ENCODE measurements around the gene CD1B.
A peak's percentile ranks its signal among the peaks of the same experiment; 100 is the strongest.

The CD1B gene

DNA sequence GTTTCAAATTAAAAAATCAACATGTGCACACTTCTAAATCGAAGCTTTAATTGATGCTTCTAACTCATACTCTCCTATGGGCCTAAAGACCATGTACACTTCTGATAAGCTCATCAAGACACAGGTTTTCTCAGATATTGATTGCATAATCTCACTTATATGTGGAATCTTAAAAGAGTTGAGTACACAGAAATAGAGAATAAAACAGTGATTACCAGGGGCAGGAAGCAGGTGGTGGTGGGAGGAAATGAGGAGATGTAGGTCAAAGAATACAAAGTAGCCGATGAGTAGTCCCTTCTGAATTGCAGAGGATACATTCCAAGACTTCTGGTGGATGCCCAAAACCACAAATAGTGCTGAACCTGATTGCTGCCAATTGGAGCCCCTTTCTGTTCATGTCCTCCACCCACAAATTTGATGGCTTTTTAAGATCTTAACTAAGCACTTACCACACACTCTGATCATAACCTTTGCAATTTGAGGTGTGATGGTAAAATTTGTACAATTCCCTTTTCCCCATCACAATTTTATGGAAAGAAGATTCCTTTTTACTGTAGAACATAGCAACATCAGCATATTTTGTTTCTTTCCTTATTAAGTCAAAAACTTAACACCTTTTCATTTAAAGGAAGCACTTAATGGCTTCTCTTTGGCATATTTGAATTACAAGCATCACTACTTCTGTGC lies 3.3 kb upstream of the CD1B start:
- no peak overlapping the region for H3K4me3 ChIP-seq (ENCODE audit: control insufficient read depth, low read depth, low read length)
- no peak for DNase-seq (ENCODE audit: low read depth)
- TF ChIP-seq, protein P1, sequence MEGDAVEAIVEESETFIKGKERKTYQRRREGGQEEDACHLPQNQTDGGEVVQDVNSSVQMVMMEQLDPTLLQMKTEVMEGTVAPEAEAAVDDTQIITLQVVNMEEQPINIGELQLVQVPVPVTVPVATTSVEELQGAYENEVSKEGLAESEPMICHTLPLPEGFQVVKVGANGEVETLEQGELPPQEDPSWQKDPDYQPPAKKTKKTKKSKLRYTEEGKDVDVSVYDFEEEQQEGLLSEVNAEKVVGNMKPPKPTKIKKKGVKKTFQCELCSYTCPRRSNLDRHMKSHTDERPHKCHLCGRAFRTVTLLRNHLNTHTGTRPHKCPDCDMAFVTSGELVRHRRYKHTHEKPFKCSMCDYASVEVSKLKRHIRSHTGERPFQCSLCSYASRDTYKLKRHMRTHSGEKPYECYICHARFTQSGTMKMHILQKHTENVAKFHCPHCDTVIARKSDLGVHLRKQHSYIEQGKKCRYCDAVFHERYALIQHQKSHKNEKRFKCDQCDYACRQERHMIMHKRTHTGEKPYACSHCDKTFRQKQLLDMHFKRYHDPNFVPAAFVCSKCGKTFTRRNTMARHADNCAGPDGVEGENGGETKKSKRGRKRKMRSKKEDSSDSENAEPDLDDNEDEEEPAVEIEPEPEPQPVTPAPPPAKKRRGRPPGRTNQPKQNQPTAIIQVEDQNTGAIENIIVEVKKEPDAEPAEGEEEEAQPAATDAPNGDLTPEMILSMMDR (IDR thresholded peaks at IDR 0.05; ENCODE audit: control insufficient read depth, insufficient read depth, low read depth, low read length, missing control alignments) = no peak

DNA sequence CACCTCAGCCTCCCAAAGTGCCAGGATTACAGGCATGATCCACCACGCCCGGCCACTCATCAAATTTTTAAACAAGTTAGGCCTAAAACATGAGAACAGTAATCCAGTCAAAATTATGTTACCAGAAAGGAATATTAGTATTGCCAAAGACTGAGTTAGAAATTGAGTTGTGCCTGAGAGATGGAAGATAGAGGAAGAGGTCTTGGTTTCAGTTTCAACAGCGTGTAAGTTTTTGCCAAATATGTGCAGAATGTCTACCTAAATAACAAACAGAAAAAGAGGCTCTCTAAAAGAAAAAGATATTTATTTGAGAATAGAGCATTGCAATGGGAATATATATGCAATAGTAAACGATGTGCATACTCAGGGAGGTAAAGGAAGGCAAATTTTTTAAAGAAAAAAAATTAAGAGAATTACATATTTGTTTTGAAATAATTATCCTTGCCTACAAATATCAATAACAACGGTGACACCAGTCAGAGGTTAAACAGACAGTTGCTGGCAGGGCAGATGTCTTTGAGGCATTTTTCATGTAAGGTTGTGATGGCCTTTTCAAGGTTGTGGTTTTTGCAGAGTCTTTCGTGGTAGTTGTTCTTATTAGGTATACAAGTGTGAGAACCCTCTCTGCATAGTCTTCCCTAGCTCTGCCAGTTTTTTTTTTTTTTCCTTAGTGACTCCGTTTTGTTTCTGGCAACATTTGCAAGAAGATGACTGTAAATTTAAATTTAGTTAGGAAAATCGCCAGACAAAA lies 2.2 kb upstream of the CD1B start:
- TF ChIP-seq, protein P1 (IDR thresholded peaks at IDR 0.05; ENCODE audit: control insufficient read depth, insufficient read depth, low read depth, low read length, missing control alignments) = no peak
- H3K4me3 ChIP-seq (ENCODE audit: control insufficient read depth, low read depth, low read length) = no peak overlapping the region
- DNase-seq (ENCODE audit: low read depth) = no peak

- H3K4me3 ChIP-seq (ENCODE audit: control insufficient read depth, low read depth, low read length) = no peak overlapping the region
- no peak for DNase-seq (ENCODE audit: low read depth)
- TF ChIP-seq, protein P1 (IDR thresholded peaks at IDR 0.05; ENCODE audit: control insufficient read depth, insufficient read depth, low read depth, low read length, missing control alignments) = no peak
Observed at GRCh38 chr1:158331106-158331425, 265 bp downstream of the CD1B start.

DNA sequence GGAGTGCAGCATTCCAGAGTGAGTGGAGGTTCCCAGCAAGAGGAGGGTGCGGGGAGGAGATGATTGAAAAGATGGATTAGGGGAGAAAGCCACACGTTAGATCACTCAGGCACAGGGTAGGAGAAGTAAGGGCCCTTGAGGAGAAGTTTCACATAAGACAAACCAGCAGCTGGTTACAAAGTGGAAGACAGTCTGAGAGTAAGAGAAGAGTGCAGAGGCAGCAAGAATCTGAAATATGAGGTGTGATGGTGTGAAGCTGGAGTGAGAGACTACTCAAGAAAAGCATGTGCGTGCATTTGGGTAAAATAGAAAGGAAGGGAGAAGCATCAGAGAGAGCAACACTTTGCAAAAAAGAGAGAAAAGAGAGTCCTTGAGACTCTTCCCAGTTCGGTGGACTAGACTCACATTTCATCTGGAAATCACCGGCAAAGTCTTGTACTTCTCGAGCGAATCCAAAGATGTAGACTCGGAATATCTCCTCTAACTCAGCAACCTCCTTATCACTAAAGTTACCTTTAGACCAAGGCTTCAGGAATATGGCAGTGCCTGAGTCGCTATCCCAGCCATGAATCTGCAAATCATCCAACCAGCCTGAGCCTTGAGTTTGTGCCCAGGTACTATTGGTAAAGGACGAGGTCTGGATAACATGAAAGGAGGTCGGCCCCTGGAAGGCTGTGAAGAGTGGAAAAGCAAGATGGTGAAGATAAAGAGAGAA lies 783 bp downstream of the CD1B start:
- no peak for DNase-seq (ENCODE audit: low read depth)
- no peak overlapping the region for H3K4me3 ChIP-seq (ENCODE audit: control insufficient read depth, low read depth, low read length)
- TF ChIP-seq, protein P1 (IDR thresholded peaks at IDR 0.05; ENCODE audit: control insufficient read depth, insufficient read depth, low read depth, low read length, missing control alignments) = no peak

DNA sequence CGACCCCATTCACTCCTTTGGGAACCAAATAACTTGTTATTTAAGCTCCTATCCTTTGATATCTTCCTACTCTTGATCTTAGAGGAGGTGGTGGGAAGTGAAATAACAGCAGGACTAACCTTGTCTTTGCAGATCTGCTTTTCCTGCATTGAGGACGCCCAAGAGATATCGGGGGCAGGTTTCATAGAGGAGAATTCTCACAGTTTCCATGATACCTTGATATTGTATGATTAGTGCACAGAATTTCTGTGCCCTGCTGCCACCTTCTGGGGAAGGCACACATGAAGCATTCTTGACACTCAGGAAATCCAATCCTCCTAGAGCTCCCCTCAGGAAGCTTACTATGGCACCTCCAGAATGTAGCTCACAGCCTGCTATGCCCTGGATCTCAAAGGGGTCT lies 1.6 kb downstream of the CD1B start:
- DNase-seq (ENCODE audit: low read depth) = no peak
- H3K4me3 ChIP-seq (ENCODE audit: control insufficient read depth, low read depth, low read length) = no peak overlapping the region
- TF ChIP-seq, protein P1 (IDR thresholded peaks at IDR 0.05; ENCODE audit: control insufficient read depth, insufficient read depth, low read depth, low read length, missing control alignments) = peak; percentile 3

DNA sequence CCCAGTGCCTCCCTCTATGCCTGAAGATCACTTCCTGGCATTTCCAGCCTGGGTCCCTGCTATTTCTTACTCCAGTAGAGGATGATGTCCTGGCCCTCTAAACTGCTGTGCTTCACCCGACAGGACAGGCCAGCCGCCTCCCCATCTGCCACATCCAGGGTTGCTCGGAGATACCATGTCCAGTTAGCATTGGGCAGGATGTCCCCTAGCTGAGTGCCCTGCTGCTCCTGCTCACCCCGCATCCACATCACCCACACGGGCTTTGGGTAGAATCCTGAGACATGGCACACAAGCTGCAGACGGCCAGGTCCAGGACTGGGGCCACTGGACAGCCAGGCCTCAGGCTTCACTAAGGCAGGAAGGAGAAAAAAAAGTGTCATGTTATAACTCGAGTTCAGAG lies 2.0 kb downstream of the CD1B start:
- no peak overlapping the region for H3K4me3 ChIP-seq (ENCODE audit: control insufficient read depth, low read depth, low read length)
- DNase-seq (ENCODE audit: low read depth) = no peak
- TF ChIP-seq, protein P1 (IDR thresholded peaks at IDR 0.05; ENCODE audit: control insufficient read depth, insufficient read depth, low read depth, low read length, missing control alignments) = no peak
